GM23338 (cell line): ENCODE measurements around the gene CFB. TPM values are rescaled to one million over a fixed set of nuclear protein-coding genes. Genes with fewer than 3 reads are reported as not detected.
A peak's percentile ranks its signal among the peaks of the same experiment; 100 is the strongest.

Source experiments
- ATAC-seq: fragments of 200-7000 bp; cut with Tn5 transposase; 3 replicates; pipeline ENCODE4 v1.9.1; 2020
- DNase-seq: peaks from one replicate; pipeline ENCODE4 v3.0.0-alpha.2; 2015; ENCODE audit warnings: low spot score
- H2AFZ ChIP-seq: fragments of 200-600 bp; sonication (generic); 2 replicates; pipeline ENCODE4 v1.8.0; 2016; ENCODE audit warnings: antibody characterized with exemption, mild to moderate bottlenecking, moderate library complexity
- H3F3A ChIP-seq: fragments of 200-600 bp; sonication (generic); replicated peaks from 2 replicates; pipeline ENCODE4 v1.8.0; 2017; ENCODE audit warnings: antibody characterized with exemption, mixed run types, low read depth
- H3K27ac ChIP-seq: fragments of 200-600 bp; sonication (generic); 2 replicates; pipeline ENCODE4 v1.6.1; 2016; ENCODE audit warnings: low read depth
- H3K27me3 ChIP-seq: fragments of 200-600 bp; sonication (generic); 2 replicates; pipeline ENCODE4 v1.8.0; 2016; ENCODE audit warnings: mild to moderate bottlenecking, mixed run types, moderate library complexity; ENCODE audit not compliant: insufficient read depth
- H3K36me3 ChIP-seq: fragments of 200-600 bp; sonication (generic); 2 replicates; pipeline ENCODE4 v1.8.0; 2016; ENCODE audit warnings: mild to moderate bottlenecking; ENCODE audit not compliant: insufficient read depth
- H3K4me1 ChIP-seq: fragments of 200-600 bp; sonication (generic); 2 replicates; pipeline ENCODE4 v1.8.0; 2016; ENCODE audit warnings: mild to moderate bottlenecking, moderate library complexity; ENCODE audit not compliant: insufficient read depth
- H3K4me2 ChIP-seq: fragments of 200-600 bp; sonication (generic); 2 replicates; pipeline ENCODE4 v1.7.1; 2017; ENCODE audit warnings: mixed run types
- H3K4me3 ChIP-seq: fragments of 200-600 bp; sonication (generic); 2 replicates; pipeline ENCODE4 v1.6.1; 2016; ENCODE audit warnings: mixed run types
- H3K79me2 ChIP-seq: fragments of 200-600 bp; sonication (generic); replicated peaks from 2 replicates; pipeline ENCODE4 v1.8.0; 2017; ENCODE audit warnings: mild to moderate bottlenecking; ENCODE audit not compliant: insufficient read depth
- H3K9me2 ChIP-seq: fragments of 200-600 bp; sonication (generic); 2 replicates; pipeline ENCODE4 v1.8.0; 2017; ENCODE audit not compliant: insufficient read depth
- H4K20me1 ChIP-seq: fragments of 200-600 bp; sonication (generic); replicated peaks from 2 replicates; pipeline ENCODE4 v1.8.0; 2017; ENCODE audit warnings: mild to moderate bottlenecking; ENCODE audit not compliant: insufficient read depth
- H3K27ac Mint-ChIP-seq: 2 replicates; pipeline ENCODE4 v1.8.0; 2020; ENCODE audit warnings: inconsistent platforms, mild to moderate bottlenecking, moderate library complexity, mixed read lengths
- H3K27me3 Mint-ChIP-seq: 3 replicates; pipeline ENCODE4 v1.8.0; 2022; ENCODE audit warnings: low read depth, mild to moderate bottlenecking, moderate library complexity, mixed read lengths, inconsistent platforms; ENCODE audit not compliant: insufficient read depth, poor library complexity
- H3K36me3 Mint-ChIP-seq: 3 replicates; pipeline ENCODE4 v1.8.0; 2021; ENCODE audit warnings: low read depth, mild to moderate bottlenecking, inconsistent platforms, moderate library complexity, mixed read lengths
- H3K4me1 Mint-ChIP-seq: 3 replicates; pipeline ENCODE4 v1.8.0; 2020; ENCODE audit warnings: mild to moderate bottlenecking, inconsistent platforms, mixed read lengths
- H3K4me3 Mint-ChIP-seq: 3 replicates; pipeline ENCODE4 v1.8.0; 2021; ENCODE audit warnings: moderate library complexity, mild to moderate bottlenecking, inconsistent platforms, mixed read lengths
- H3K9me3 Mint-ChIP-seq: 3 replicates; pipeline ENCODE4 v1.8.0; 2020; ENCODE audit warnings: moderate library complexity, mild to moderate bottlenecking, inconsistent platforms, mixed read lengths
- CTCF ChIP-seq, 2 experiments: fragments of 200-600 bp in 1 of 2; sonication (generic) in 1 of 2; conservative IDR thresholded peaks; 2 replicates each; pipeline versions ENCODE4 v1.5.1 to v1.6.1; 2016 to 2017; ENCODE audit warnings: antibody characterized with exemption in 2 of 2, low read depth in 2 of 2, mild to moderate bottlenecking in 2 of 2, moderate library complexity in 1 of 2
- ETS1 ChIP-seq: IDR thresholded peaks from 2 replicates; pipeline ENCODE4 v1.6.1; 2016; ENCODE audit warnings: antibody characterized with exemption
- EZH2 ChIP-seq: fragments of 200-600 bp; sonication (generic); IDR thresholded peaks from one replicate; pipeline ENCODE4 v1.8.0; 2017; ENCODE audit warnings: antibody characterized with exemption, mild to moderate bottlenecking, low read depth; ENCODE audit not compliant: unreplicated experiment
- EZH2phosphoT487 ChIP-seq: fragments of 200-600 bp; sonication (generic); IDR thresholded peaks from one replicate; pipeline ENCODE4 v1.8.1; 2018; ENCODE audit warnings: antibody characterized with exemption; ENCODE audit not compliant: unreplicated experiment
- NANOG ChIP-seq: IDR thresholded peaks from 2 replicates; pipeline ENCODE4 v1.6.1; 2016; ENCODE audit warnings: antibody characterized with exemption, borderline replicate concordance
- POLR2AphosphoS5 ChIP-seq: IDR thresholded peaks from 2 replicates; pipeline ENCODE4 v1.6.1; 2016; ENCODE audit warnings: antibody characterized with exemption, low read depth
- STAT1 ChIP-seq: IDR thresholded peaks from one replicate; pipeline ENCODE4 v1.6.1; 2016; ENCODE audit warnings: antibody characterized with exemption; ENCODE audit not compliant: unreplicated experiment
- ZNF114 ChIP-seq: fragments of 250-450 bp; sonication (Bioruptor Pico); IDR thresholded peaks from 2 replicates; pipeline ENCODE4 v1.5.0; 2020; ENCODE audit warnings: mild to moderate bottlenecking, moderate library complexity
- ZNF331 ChIP-seq: fragments of 250-450 bp; sonication (Bioruptor Pico); IDR thresholded peaks from 2 replicates; pipeline ENCODE4 v1.5.0; 2020; ENCODE audit warnings: low read depth, mild to moderate bottlenecking, moderate library complexity
- polyA plus RNA-seq: library from polyadenylated mRNA; unstranded; fragments of >200 nt; fragmentation: Nextera tagmentation; extraction: Ambion mirVana; gene quantifications from 2 replicates; pipeline ENCODE4 v1.2.1, GENCODE V29; 2016
- total RNA-seq: library from RNA; depleted of rRNA; stranded (reverse); fragments of >200 nt; shearing (Covaris generic); gene quantifications from 2 replicates; pipeline ENCODE4 v1.2.3, GENCODE V29; 2014

The CFB gene
- total and polyA plus RNA-seq, 2 experiments from 2014 or later: 0.86 TPM; not detected in 1

GRCh38 chr6:31896493-31896855 lies 49.4 kb upstream of the CFB start:
- Histone ChIP-seq H4K20me1 (peaks cover 19% of the 10 kb centered on the region; the same call in 1 of the 2 replicates), H3F3A (peaks cover 10% of the 10 kb centered on the region; the same call in 1 of the 2 replicates), H3K4me1 (peaks cover 8% of the 10 kb centered on the region; the same call in 1 of the 2 replicates), H3K36me3 (peaks cover 23% of the 10 kb centered on the region), H3K4me2 (peak overlapping the region; percentile 92), H2AFZ (no peak overlapping the region), H3K4me3 (peak overlapping the region; percentile 85), H3K27ac (peak overlapping the region; percentile 76; the same call in 1 of the 2 replicates), H3K27me3 (no peaks in the 10 kb centered on the region), H3K79me2 (peaks cover 15% of the 10 kb centered on the region; the same call in 1 of the 2 replicates), H3K9me2 (no peaks in the 10 kb centered on the region)
- no peaks in the 10 kb centered on the region for H3K9me3 Mint-ChIP-seq
- DNase-seq: no peak
- TF ChIP-seq CTCF (conservative IDR thresholded peaks at IDR 0.05; ENCODE audit: low read depth in 2 of 2) (no peak), ZNF114 (no peak)
- H3K27ac Mint-ChIP-seq: peak overlapping the region; percentile 86; the same call in 1 of the 2 replicates
- H3K4me1 Mint-ChIP-seq: peaks cover 24% of the 10 kb centered on the region
- ATAC-seq: no peak
- H3K27me3 Mint-ChIP-seq: peaks cover 15% of the 10 kb centered on the region
- peak overlapping the region; percentile 82 for H3K4me3 Mint-ChIP-seq
- H3K36me3 Mint-ChIP-seq: peaks cover 73% of the 10 kb centered on the region

GRCh38 chr6:31896856-31897611 lies 48.9 kb upstream of the CFB start:
- Mint-ChIP-seq H3K4me1 (peaks cover 24% of the 10 kb centered on the region), H3K36me3 (peaks cover 68% of the 10 kb centered on the region), H3K27ac (0 out of 2 replicates have a peak overlapping the region, but pooled peaks have one; percentile 86), H3K4me3 (peak overlapping the region; percentile 82), H3K9me3 (no peaks in the 10 kb centered on the region), H3K27me3 (peaks cover 16% of the 10 kb centered on the region)
- H3K4me1 ChIP-seq: peaks cover 8% of the 10 kb centered on the region; the same call in 1 of the 2 replicates
- no peaks in the 10 kb centered on the region for H3K27me3 ChIP-seq
- H3K4me3 ChIP-seq: peak overlapping the region; percentile 85
- peak; percentile 19 for ATAC-seq
- H3K79me2 ChIP-seq: peaks cover 15% of the 10 kb centered on the region; the same call in 1 of the 2 replicates
- H3F3A ChIP-seq: peaks cover 10% of the 10 kb centered on the region; the same call in 1 of the 2 replicates
- peak overlapping the region; percentile 76; the same call in 1 of the 2 replicates for H3K27ac ChIP-seq
- peak; percentile 46 for DNase-seq
- H3K4me2 ChIP-seq: peak overlapping the region; percentile 92
- peaks cover 18% of the 10 kb centered on the region; the same call in 1 of the 2 replicates for H4K20me1 ChIP-seq
- no peak overlapping the region for H2AFZ ChIP-seq
- no peaks in the 10 kb centered on the region for H3K9me2 ChIP-seq
- H3K36me3 ChIP-seq: peaks cover 20% of the 10 kb centered on the region
- TF ChIP-seq EZH2 (no peak), STAT1 (no peak), POLR2AphosphoS5 (no peak), CTCF (conservative IDR thresholded peaks at IDR 0.05; ENCODE audit: low read depth in 2 of 2) (no peak), ETS1 (no peak), ZNF331 (CRISPR knock-in tag) (no peak), NANOG (no peak), EZH2phosphoT487 (no peak)
